ENCODE results near the gene FSIP1.

FSIP1 gene

DNA sequence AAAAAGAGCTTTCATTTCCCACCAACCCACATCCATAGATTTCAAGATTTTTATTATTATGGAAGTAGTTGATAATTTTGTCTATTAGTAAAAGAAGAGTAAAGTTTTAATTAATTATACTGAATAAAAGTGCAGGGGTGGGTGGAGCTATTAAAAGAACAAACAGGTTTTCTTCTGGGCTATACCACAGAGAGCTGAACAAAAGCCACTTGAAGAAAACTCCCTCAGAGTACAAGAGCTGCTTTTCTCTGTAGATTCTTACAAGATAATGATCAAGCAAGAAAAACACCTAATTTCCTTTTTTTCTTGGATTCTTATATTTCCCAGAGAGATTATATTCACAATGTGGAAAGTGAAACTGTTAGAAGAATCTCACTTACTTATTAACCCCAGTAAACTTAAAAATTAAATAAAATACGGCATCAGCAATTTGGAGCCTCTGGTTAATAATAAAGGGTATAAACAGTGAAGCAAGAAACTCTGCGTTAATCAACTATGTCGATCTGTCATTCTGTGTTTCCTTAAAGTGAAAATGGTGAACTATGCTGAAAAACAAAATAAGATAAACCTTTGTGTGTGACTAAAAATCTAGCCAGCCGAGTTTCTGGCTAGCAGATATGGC is 116.9 kb downstream of the FSIP1 start:
- peaks cover 6% of the 10 kb centered on the region for H3K27me3 ChIP-seq (ENCODE audit: control insufficient read depth, low read length)
- H3K4me3 ChIP-seq (ENCODE audit: low read length): no peak overlapping the region
- no peaks in the 10 kb centered on the region for H3K9me3 ChIP-seq (ENCODE audit: control insufficient read depth, insufficient read depth, low read length)
- no peaks in the 10 kb centered on the region for H3K36me3 ChIP-seq (ENCODE audit: control insufficient read depth, low read length)
- no peaks in the 10 kb centered on the region for H3F3A ChIP-seq (ENCODE audit: control insufficient read depth, insufficient read depth)
- no peaks in the 10 kb centered on the region for H3K4me1 ChIP-seq (ENCODE audit: control insufficient read depth, low read length)
- H3K79me2 ChIP-seq (ENCODE audit: control insufficient read depth, low read length): no peaks in the 10 kb centered on the region
- no peaks in the 10 kb centered on the region for H4K20me1 ChIP-seq (ENCODE audit: control insufficient read depth, insufficient read depth, low read depth, low read length)
- no peak for TF ChIP-seq EZH2phosphoT487 (IDR thresholded peaks at IDR 0.05; ENCODE audit: borderline replicate concordance, low read length)
- TF ChIP-seq, protein P1, sequence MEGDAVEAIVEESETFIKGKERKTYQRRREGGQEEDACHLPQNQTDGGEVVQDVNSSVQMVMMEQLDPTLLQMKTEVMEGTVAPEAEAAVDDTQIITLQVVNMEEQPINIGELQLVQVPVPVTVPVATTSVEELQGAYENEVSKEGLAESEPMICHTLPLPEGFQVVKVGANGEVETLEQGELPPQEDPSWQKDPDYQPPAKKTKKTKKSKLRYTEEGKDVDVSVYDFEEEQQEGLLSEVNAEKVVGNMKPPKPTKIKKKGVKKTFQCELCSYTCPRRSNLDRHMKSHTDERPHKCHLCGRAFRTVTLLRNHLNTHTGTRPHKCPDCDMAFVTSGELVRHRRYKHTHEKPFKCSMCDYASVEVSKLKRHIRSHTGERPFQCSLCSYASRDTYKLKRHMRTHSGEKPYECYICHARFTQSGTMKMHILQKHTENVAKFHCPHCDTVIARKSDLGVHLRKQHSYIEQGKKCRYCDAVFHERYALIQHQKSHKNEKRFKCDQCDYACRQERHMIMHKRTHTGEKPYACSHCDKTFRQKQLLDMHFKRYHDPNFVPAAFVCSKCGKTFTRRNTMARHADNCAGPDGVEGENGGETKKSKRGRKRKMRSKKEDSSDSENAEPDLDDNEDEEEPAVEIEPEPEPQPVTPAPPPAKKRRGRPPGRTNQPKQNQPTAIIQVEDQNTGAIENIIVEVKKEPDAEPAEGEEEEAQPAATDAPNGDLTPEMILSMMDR (IDR thresholded peaks at IDR 0.05; ENCODE audit: low read depth, low read length, poor library complexity, severe bottlenecking): no peak
- H3K4me2 ChIP-seq (ENCODE audit: low read length): no peak overlapping the region
- no peaks in the 10 kb centered on the region for H3K9me2 ChIP-seq (replicated peaks; ENCODE audit: control insufficient read depth, low read length)
- no peak overlapping the region for H3K27ac ChIP-seq (ENCODE audit: low read depth, low read length)

DNA sequence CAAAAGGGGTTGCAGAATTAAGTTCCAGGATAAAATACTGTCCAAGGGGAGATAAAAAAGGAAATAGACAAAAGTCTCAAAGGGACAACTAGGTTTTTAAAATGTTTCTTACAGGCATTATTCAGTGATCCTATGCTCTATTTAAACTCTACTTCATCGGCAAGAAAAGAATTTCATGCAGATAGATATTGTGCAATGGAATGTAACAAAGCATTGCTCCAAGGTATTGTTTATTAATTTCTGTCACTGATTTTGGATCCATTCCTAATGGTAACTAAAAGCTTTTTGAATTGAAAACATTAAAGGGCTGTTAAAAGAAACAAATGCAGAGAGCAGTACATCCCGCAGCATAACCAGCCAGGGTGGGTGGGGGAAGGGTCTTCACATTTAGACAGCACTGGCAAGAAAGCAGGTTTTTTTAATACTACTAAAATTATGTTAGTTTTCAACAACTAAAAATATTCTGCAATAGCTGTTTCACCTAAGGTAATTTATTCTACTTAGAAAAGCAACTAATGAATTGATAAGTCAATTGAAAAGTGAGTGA is 118.9 kb downstream of the FSIP1 start:
- no peaks in the 10 kb centered on the region for H3K9me3 ChIP-seq (ENCODE audit: control insufficient read depth, insufficient read depth, low read length)
- H3K4me3 ChIP-seq (ENCODE audit: low read length): no peak overlapping the region
- peaks cover 6% of the 10 kb centered on the region for H3K27me3 ChIP-seq (ENCODE audit: control insufficient read depth, low read length)
- no peaks in the 10 kb centered on the region for H3K4me1 ChIP-seq (ENCODE audit: control insufficient read depth, low read length)
- H3K9me2 ChIP-seq (replicated peaks; ENCODE audit: control insufficient read depth, low read length): no peaks in the 10 kb centered on the region
- H3K4me2 ChIP-seq (ENCODE audit: low read length): no peak overlapping the region
- TF ChIP-seq EZH2phosphoT487 (IDR thresholded peaks at IDR 0.05; ENCODE audit: borderline replicate concordance, low read length): no peak
- TF ChIP-seq, protein P1 (IDR thresholded peaks at IDR 0.05; ENCODE audit: low read depth, low read length, poor library complexity, severe bottlenecking): no peak
- no peaks in the 10 kb centered on the region for H4K20me1 ChIP-seq (ENCODE audit: control insufficient read depth, insufficient read depth, low read depth, low read length)
- H3K79me2 ChIP-seq (ENCODE audit: control insufficient read depth, low read length): no peaks in the 10 kb centered on the region
- H3F3A ChIP-seq (ENCODE audit: control insufficient read depth, insufficient read depth): no peaks in the 10 kb centered on the region
- no peak overlapping the region for H3K27ac ChIP-seq (ENCODE audit: low read depth, low read length)
- no peaks in the 10 kb centered on the region for H3K36me3 ChIP-seq (ENCODE audit: control insufficient read depth, low read length)

DNA sequence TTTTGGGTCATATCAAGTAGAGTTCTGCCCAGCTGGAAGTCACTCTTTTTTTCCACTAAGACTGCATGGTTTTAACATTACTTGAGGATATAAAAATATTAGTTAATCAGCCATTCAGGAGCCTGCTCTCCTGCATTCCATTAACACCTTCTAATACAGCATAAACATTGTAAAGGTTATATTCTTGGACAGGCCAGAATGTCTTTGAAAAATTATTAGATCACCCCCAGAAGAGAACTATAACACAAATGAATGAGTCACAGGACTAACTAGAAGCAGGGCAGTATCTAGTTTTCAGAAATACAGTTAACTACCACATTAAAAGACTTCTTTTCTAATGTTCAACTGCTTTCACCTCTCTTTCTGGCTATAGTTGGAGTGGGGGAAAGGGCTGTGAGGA is 120.9 kb downstream of the FSIP1 start:
- H3K79me2 ChIP-seq (ENCODE audit: control insufficient read depth, low read length): no peaks in the 10 kb centered on the region
- H3K9me2 ChIP-seq (replicated peaks; ENCODE audit: control insufficient read depth, low read length): no peaks in the 10 kb centered on the region
- H3F3A ChIP-seq (ENCODE audit: control insufficient read depth, insufficient read depth): no peaks in the 10 kb centered on the region
- H3K4me2 ChIP-seq (ENCODE audit: low read length): no peak overlapping the region
- peaks cover 8% of the 10 kb centered on the region for H3K27me3 ChIP-seq (ENCODE audit: control insufficient read depth, low read length)
- H3K27ac ChIP-seq (ENCODE audit: low read depth, low read length): no peak overlapping the region
- TF ChIP-seq, protein P1 (IDR thresholded peaks at IDR 0.05; ENCODE audit: low read depth, low read length, poor library complexity, severe bottlenecking): no peak
- no peaks in the 10 kb centered on the region for H3K9me3 ChIP-seq (ENCODE audit: control insufficient read depth, insufficient read depth, low read length)
- H3K4me1 ChIP-seq (ENCODE audit: control insufficient read depth, low read length): no peaks in the 10 kb centered on the region
- H3K4me3 ChIP-seq (ENCODE audit: low read length): no peak overlapping the region
- no peaks in the 10 kb centered on the region for H3K36me3 ChIP-seq (ENCODE audit: control insufficient read depth, low read length)
- no peaks in the 10 kb centered on the region for H4K20me1 ChIP-seq (ENCODE audit: control insufficient read depth, insufficient read depth, low read depth, low read length)

Data from DOHH2 (cell line).